GM12878 (cell line): Measurements from ENCODE around the gene NCDN. TPM values are rescaled to one million over a fixed set of nuclear protein-coding genes. Genes with fewer than 3 reads are reported as not detected.

Experiments used
- ATAC-seq: fragments of 200-7000 bp; cut with Tn5 transposase; 3 replicates; pipeline ENCODE4 v1.9.1; 2020; ENCODE audit warnings: mild to moderate bottlenecking, moderate library complexity
- BruUV-seq: library from RNA; stranded (reverse); fragments of 400-500 nt; replicated peaks from 2 replicates; lab custom pipeline; 2021; lab: Mats Ljungman, UMichigan
- CTCF ChIA-PET: fragments of 300-600 bp; sonication (Branson Sonifier 250); formaldehyde crosslinking; extraction: SDS; loops from one replicate; lab custom pipeline; 2021; ENCODE audit warnings: inconsistent platforms; lab: Yijun Ruan, JAX
- POLR2A ChIA-PET: fragments of 350-600 bp; formaldehyde crosslinking; extraction: SDS; loops from one replicate; lab custom pipeline; 2021; ENCODE audit warnings: inconsistent platforms; lab: Charles Lee
- RAD21 ChIA-PET: fragments of 300-600 bp; sonication (Branson Sonifier 250); formaldehyde crosslinking; loops from one replicate; lab custom pipeline; 2023; ENCODE audit warnings: antibody characterized with exemption; ENCODE audit not compliant: unreplicated experiment; lab: Charles Lee
- SMC1A ChIA-PET: fragments of 300-600 bp; sonication (Branson Sonifier 250); formaldehyde crosslinking; loops from one replicate; lab custom pipeline; 2023; ENCODE audit not compliant: unreplicated experiment, uncharacterized antibody; lab: Charles Lee
- DNase-seq: peaks from one replicate; pipeline ENCODE4 v3.0.0-alpha.2; 2011; ENCODE audit warnings: low read depth, low spot score
- FAIRE-seq: peaks from 3 replicates; lab custom pipeline; 2011; peaks lifted over from hg19 to GRCh38; lab: Jason Lieb, UNC
- H2AFZ ChIP-seq: 2 replicates; pipeline ENCODE4 v1.6.0; 2011; ENCODE audit warnings: low read depth, low read length, control low read depth; ENCODE audit not compliant: control insufficient read depth
- H3K27ac ChIP-seq: 2 replicates; pipeline ENCODE4 v1.5.1; 2011; ENCODE audit warnings: control low read depth; ENCODE audit not compliant: control insufficient read depth, insufficient read depth
- H3K27me3 ChIP-seq, 2 experiments: replicated peaks in 1 of 2; 2 replicates each; pipeline versions ENCODE4 v1.6.0 to v1.6.1; 2011; ENCODE audit warnings: low read length in 1 of 2; ENCODE audit not compliant: control insufficient read depth in 2 of 2, insufficient read depth in 2 of 2
- H3K36me3 ChIP-seq, 2 experiments: 2 replicates each; pipeline ENCODE4 v1.5.1; 2011; ENCODE audit warnings: low read length in 1 of 2; ENCODE audit not compliant: control insufficient read depth in 2 of 2, insufficient read depth in 2 of 2
- H3K4me1 ChIP-seq: 2 replicates; pipeline ENCODE4 v1.6.1; 2011; ENCODE audit warnings: mild to moderate bottlenecking, low read length, moderate library complexity, mixed read lengths; ENCODE audit not compliant: control insufficient read depth, insufficient read depth
- H3K4me2 ChIP-seq: 2 replicates; pipeline ENCODE4 v1.6.0; 2011; ENCODE audit warnings: control low read depth; ENCODE audit not compliant: control insufficient read depth, insufficient read depth
- H3K4me3 ChIP-seq: fragments of 200-600 bp; sonication (generic); 2 replicates; pipeline ENCODE4 v1.5.1; 2016
- H3K79me2 ChIP-seq: 2 replicates; pipeline ENCODE4 v1.6.0; 2011; ENCODE audit warnings: low read length; ENCODE audit not compliant: control insufficient read depth, insufficient read depth
- H3K9ac ChIP-seq: 2 replicates; pipeline ENCODE4 v1.8.0; 2011; ENCODE audit warnings: low read length, control low read depth, mixed read lengths; ENCODE audit not compliant: control insufficient read depth, insufficient read depth
- H3K9me3 ChIP-seq: replicated peaks from 3 replicates; pipeline ENCODE4 v1.5.1; 2011; ENCODE audit warnings: mild to moderate bottlenecking, low read length; ENCODE audit not compliant: control insufficient read depth, insufficient read depth
- H4K20me1 ChIP-seq: 2 replicates; pipeline ENCODE4 v1.6.0; 2011; ENCODE audit not compliant: control insufficient read depth, insufficient read depth
- LARP7 ChIP-seq: fragments of 450-650 bp; IDR thresholded peaks from 2 replicates; pipeline ENCODE4 v1.6.1; 2017; ENCODE audit warnings: mild to moderate bottlenecking
- PKNOX1 ChIP-seq: fragments of 450-650 bp; IDR thresholded peaks from 2 replicates; pipeline ENCODE4 v1.6.1; 2016; ENCODE audit warnings: mild to moderate bottlenecking
- RAD21 ChIP-seq: IDR thresholded peaks from 2 replicates; pipeline ENCODE4 v1.6.1; 2011; ENCODE audit warnings: mild to moderate bottlenecking, low read depth, low read length, moderate library complexity; ENCODE audit not compliant: insufficient read depth
- ZNF622 ChIP-seq: fragments of 450-650 bp; IDR thresholded peaks from 2 replicates; pipeline ENCODE4 v1.6.1; 2017; ENCODE audit warnings: mild to moderate bottlenecking, inconsistent platforms
- WGBS: methylation state at CpG from one replicate; pipeline ENCODE4 v1.1.6; 2016; ENCODE audit warnings: low lambda C conversion rate; ENCODE audit not compliant: insufficient replicate concordance, insufficient coverage; ENCODE audit errors: missing lambda C conversion rate; 5-methylcytosine and 5-hydroxymethylcytosine counted together
- in situ Hi-C: fragments of 300-500 bp; cut with MboI; formaldehyde crosslinking; loops from 9 replicates; pipeline ENCODE4 v1.14.3; 2018; ENCODE audit warnings: mixed read lengths
- intact Hi-C: fragments of 100-400 bp; cut with micrococcal nuclease; formaldehyde crosslinking; loops from one replicate; pipeline ENCODE4 v1.14.2; 2022; ENCODE audit not compliant: unreplicated experiment
- polyA plus RNA-seq, 11 experiments: library from polyadenylated mRNA; depleted of rRNA in 4 of 11; unstranded in 6 of 11; stranded (reverse) in 5 of 11; fragments of >200 nt; fragmentation: Nextera tagmentation in 4 of 11; fragmentation: Illumina TruSeq in 1 of 11; extraction: Ambion mirVana in 4 of 11; extraction: Trizol in 1 of 11; gene quantifications; 1 replicate in 1 of 11; 2 replicates in 10 of 11; pipeline versions ENCODE4 v1.2.1 to v1.2.3, GENCODE V29; 2011 to 2016; ENCODE audit warnings: inconsistent platforms in 2 of 11, missing spikeins in 2 of 11, low read depth in 1 of 11
- total RNA-seq, 4 experiments: library from RNA; depleted of rRNA in 3 of 4; stranded (reverse); fragments of >200 nt in 3 of 4; fragmentation: Illumina TruSeq in 1 of 4; extraction: Trizol in 1 of 4; gene quantifications; 2 replicates each; pipeline versions ENCODE4 v1.2.1 to v1.2.3, GENCODE V29; 2013 to 2021
- TF ChIP-seq, protein P1 (sequence below): IDR thresholded peaks from 2 replicates; pipeline ENCODE4 v1.6.1; 2012; ENCODE audit warnings: low read depth, low read length, improper control_type of control experiment
- TF ChIP-seq, protein P2 (sequence below): fragments of 150-350 bp; IDR thresholded peaks from 2 replicates; pipeline ENCODE4 v1.6.1; 2014; ENCODE audit warnings: mild to moderate bottlenecking, low read depth, low read length

Gene NCDN
- total and polyA plus RNA-seq, 10 of the 15 experiments (the other 5 are each of a cell fraction or from before 2014, with no cell fraction given), result 1.8 to 25.5 (median 10.9) TPM

DNA sequence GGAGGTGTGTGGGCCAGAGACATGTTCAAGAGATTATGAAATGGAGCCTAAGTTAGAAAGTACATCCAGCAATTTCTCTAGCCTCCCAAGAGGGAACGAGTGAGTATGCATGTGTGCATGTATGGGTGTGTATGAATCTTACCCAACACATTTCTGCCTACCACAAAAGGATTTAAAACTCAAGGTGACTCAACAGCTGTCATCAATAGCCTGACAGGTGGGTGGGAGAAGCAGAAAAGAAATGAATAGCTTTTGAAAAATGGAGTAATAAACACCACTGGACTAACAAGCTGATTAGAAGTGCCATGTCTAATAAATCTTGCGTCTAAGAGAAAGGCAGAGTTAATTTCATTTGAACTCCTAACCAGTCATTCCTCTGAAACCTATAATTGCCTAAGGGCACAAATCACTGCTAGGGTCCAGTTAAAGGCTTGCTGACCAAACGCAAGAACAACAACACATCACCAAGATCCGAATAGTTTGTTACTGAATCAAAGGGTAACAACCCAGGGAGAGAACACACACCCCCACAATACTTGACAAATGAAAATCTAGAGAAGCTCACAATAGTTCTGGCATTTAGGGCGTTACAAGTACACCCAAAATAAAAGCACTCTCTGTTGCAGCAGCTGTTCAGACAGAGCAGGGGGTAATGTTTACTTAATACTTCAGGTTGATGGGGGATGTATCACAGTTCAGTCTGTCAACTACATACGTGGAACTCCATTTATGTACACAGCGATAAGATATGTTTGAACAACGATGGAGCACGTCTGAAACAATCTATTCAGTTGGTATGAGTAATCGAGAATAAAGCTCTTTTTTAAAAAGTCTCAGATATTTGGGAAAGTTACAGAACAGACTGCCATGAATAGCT is 1.8 kb upstream of the NCDN start:
- Histone ChIP-seq H3K27ac (no peak overlapping the region), H3K4me1 (peaks cover 10% of the 10 kb centered on the region), H3K79me2 (peaks cover 44% of the 10 kb centered on the region), H3K9me3 (no peaks in the 10 kb centered on the region), H3K27me3 (no peaks in the 10 kb centered on the region), H3K9ac (no peak overlapping the region; the same call in 1 of the 2 replicates), H3K4me2 (peak overlapping the region; percentile 90), H4K20me1 (no peaks in the 10 kb centered on the region), H3K36me3 (peaks cover 0 to 5% of the 10 kb centered on the region in 2 experiments; a peak in 3 of 4 replicates), H3K4me3 (peak overlapping the region; percentile 67), H2AFZ (no peak overlapping the region)
- CTCF ChIA-PET, result interaction anchor here (0.7 to 3.9 kb wide), 15 partner anchors 9 to 354 kb away, joined by 3 to 40 read pairs (median 5); no protein-coding TSS in a partner anchor
- WGBS, result 82% methylated on average over 10 of the region's 10 CpGs
- SMC1A ChIA-PET, result interaction anchor here (0.6 to 2.6 kb wide), 15 partner anchors 8 to 254 kb away, joined by 3 to 26 read pairs (median 6); partner anchors contain the start of gene CLSPN
- intact Hi-C loops (loop anchor here (2.0 kb wide), 1 partner anchor 17 kb away; no protein-coding TSS in a partner anchor), in situ Hi-C loops (no loop called here)
- DNase-seq (no peak), FAIRE-seq (peak; percentile 74), ATAC-seq (no peak)
- RAD21 ChIA-PET, result interaction anchor here (1.0 to 4.6 kb wide), 8 partner anchors 9 to 160 kb away, joined by 3 to 35 read pairs (median 5); no protein-coding TSS in a partner anchor
- BruUV-seq, result TSS peak; percentile 49
- POLR2A ChIA-PET, result interaction anchor here (0.5 to 2.9 kb wide), 7 partner anchors 18 to 324 kb away, joined by 3 to 19 read pairs (median 6); partner anchors contain the start of gene CLSPN
- TF ChIP-seq LARP7, result no peak
- TF ChIP-seq, protein P1, sequence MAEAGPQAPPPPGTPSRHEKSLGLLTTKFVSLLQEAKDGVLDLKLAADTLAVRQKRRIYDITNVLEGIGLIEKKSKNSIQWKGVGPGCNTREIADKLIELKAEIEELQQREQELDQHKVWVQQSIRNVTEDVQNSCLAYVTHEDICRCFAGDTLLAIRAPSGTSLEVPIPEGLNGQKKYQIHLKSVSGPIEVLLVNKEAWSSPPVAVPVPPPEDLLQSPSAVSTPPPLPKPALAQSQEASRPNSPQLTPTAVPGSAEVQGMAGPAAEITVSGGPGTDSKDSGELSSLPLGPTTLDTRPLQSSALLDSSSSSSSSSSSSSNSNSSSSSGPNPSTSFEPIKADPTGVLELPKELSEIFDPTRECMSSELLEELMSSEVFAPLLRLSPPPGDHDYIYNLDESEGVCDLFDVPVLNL, result no peak
- TF ChIP-seq PKNOX1, result 0 out of 2 replicates have a peak, but pooled peaks have one; percentile 18
- no peak for TF ChIP-seq ZNF622
- no peak for TF ChIP-seq RAD21
- TF ChIP-seq, protein P2, sequence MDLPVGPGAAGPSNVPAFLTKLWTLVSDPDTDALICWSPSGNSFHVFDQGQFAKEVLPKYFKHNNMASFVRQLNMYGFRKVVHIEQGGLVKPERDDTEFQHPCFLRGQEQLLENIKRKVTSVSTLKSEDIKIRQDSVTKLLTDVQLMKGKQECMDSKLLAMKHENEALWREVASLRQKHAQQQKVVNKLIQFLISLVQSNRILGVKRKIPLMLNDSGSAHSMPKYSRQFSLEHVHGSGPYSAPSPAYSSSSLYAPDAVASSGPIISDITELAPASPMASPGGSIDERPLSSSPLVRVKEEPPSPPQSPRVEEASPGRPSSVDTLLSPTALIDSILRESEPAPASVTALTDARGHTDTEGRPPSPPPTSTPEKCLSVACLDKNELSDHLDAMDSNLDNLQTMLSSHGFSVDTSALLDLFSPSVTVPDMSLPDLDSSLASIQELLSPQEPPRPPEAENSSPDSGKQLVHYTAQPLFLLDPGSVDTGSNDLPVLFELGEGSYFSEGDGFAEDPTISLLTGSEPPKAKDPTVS, result no peak
